HepG2 (cell line): ENCODE results near the gene GDA. TPM values are rescaled to one million over a fixed set of nuclear protein-coding genes. Genes with fewer than 3 reads are reported as not detected.

Source experiments
- CEBPB ChIP-seq: IDR thresholded peaks from 2 replicates; pipeline ENCODE4 v1.6.1; 2011; ENCODE audit warnings: low read depth, low read length, improper control_type of control experiment, borderline replicate concordance
- CREB1 ChIP-seq, 2 experiments: fragments of 450-650 bp in 1 of 2; IDR thresholded peaks; 2 replicates each; pipeline ENCODE4 v1.6.1; 2016 to 2017; ENCODE audit warnings: control low read depth in 1 of 2, mild to moderate bottlenecking in 1 of 2, missing compliant biosample characterization in 1 of 2, missing genetic modification characterization in 1 of 2
- ETV6 ChIP-seq: sonication (generic); formaldehyde crosslinking; conservative IDR thresholded peaks from 2 replicates; pipeline ENCODE4 v1.4.0; 2020; ENCODE audit warnings: missing genetic modification reagents
- HDAC2 ChIP-seq: sonication (generic); formaldehyde crosslinking; IDR thresholded peaks from 2 replicates; pipeline ENCODE4 v1.4.0; 2020; ENCODE audit warnings: missing genetic modification reagents
- IRF2 ChIP-seq: IDR thresholded peaks from 2 replicates; pipeline ENCODE4 v1.6.1; 2018; ENCODE audit warnings: missing genetic modification reagents, missing compliant biosample characterization
- JUNB ChIP-seq: sonication (generic); formaldehyde crosslinking; IDR thresholded peaks from 2 replicates; pipeline ENCODE4 v1.8.0; 2022; ENCODE audit warnings: missing genetic modification reagents, mild to moderate bottlenecking, borderline replicate concordance
- NKX3-1 ChIP-seq: sonication (generic); formaldehyde crosslinking; IDR thresholded peaks from 2 replicates; pipeline ENCODE4 v1.5.0; 2020; ENCODE audit warnings: missing genetic modification reagents
- PAWR ChIP-seq: sonication (generic); formaldehyde crosslinking; IDR thresholded peaks from 2 replicates; pipeline ENCODE4 v1.4.0; 2020; ENCODE audit warnings: missing genetic modification reagents, mild to moderate bottlenecking, borderline replicate concordance
- RAD21 ChIP-seq: fragments of 450-650 bp; formaldehyde crosslinking; IDR thresholded peaks from 2 replicates; pipeline ENCODE4 v1.5.0; 2020; ENCODE audit warnings: mild to moderate bottlenecking
- RBAK ChIP-seq: sonication (generic); formaldehyde crosslinking; IDR thresholded peaks from 2 replicates; pipeline ENCODE4 v1.5.1; 2020; ENCODE audit warnings: mild to moderate bottlenecking, missing genetic modification reagents
- SMAD9 ChIP-seq: sonication (generic); formaldehyde crosslinking; IDR thresholded peaks from 2 replicates; pipeline ENCODE4 v1.5.1; 2020; ENCODE audit warnings: mild to moderate bottlenecking, missing genetic modification reagents
- ZBTB7A ChIP-seq: sonication (generic); formaldehyde crosslinking; IDR thresholded peaks from 2 replicates; pipeline ENCODE4 v1.8.0; 2022; ENCODE audit warnings: mild to moderate bottlenecking, missing genetic modification reagents
- ZNF234 ChIP-seq: sonication (generic); formaldehyde crosslinking; conservative IDR thresholded peaks from 2 replicates; pipeline ENCODE4 v1.5.1; 2020; ENCODE audit warnings: mild to moderate bottlenecking, missing genetic modification reagents
- ZNF766 ChIP-seq: sonication (generic); formaldehyde crosslinking; IDR thresholded peaks from 2 replicates; pipeline ENCODE4 v1.5.0; 2020; ENCODE audit warnings: missing genetic modification reagents, borderline replicate concordance
- polyA plus RNA-seq, 8 experiments: library from polyadenylated mRNA; depleted of rRNA in 3 of 8; stranded (reverse) in 7 of 8; unstranded in 1 of 8; fragments of >200 nt; fragmentation: Illumina TruSeq in 4 of 8; extraction: Trizol in 4 of 8; gene quantifications; 2 replicates each; pipeline versions ENCODE4 v1.2.1 to v1.2.3, GENCODE V29; 2011 to 2016; ENCODE audit warnings: low read depth in 4 of 8, missing spikeins in 1 of 8, mixed read lengths in 1 of 8; ENCODE audit not compliant: insufficient read depth in 1 of 8
- total RNA-seq, 5 experiments: library from RNA; depleted of rRNA; stranded (reverse); fragments of >200 nt; fragmentation: Illumina TruSeq; extraction: Trizol; gene quantifications; 2 replicates each; pipeline ENCODE4 v1.2.3, GENCODE V29; 2016; ENCODE audit warnings: low read depth in 1 of 5
- TF ChIP-seq, protein P1 (sequence below), 2 experiments: sonication (generic) in 1 of 2; formaldehyde crosslinking in 1 of 2; IDR thresholded peaks; 2 replicates each; pipeline versions ENCODE4 v1.5.1 to v1.6.1; 2011 to 2020; ENCODE audit warnings: borderline replicate concordance in 1 of 2, low read depth in 1 of 2, low read length in 1 of 2, mild to moderate bottlenecking in 1 of 2, missing genetic modification reagents in 1 of 2, moderate library complexity in 1 of 2
- TF ChIP-seq, protein P2 (sequence below): sonication (generic); formaldehyde crosslinking; IDR thresholded peaks from 2 replicates; pipeline ENCODE4 v1.8.1; 2023; ENCODE audit warnings: mild to moderate bottlenecking, missing genetic modification reagents

Gene GDA
- total and polyA plus RNA-seq, 2 of the 13 experiments (the other 11 are each of a cell fraction or from before 2014, with no cell fraction given) = 0.15 to 0.99 TPM

DNA sequence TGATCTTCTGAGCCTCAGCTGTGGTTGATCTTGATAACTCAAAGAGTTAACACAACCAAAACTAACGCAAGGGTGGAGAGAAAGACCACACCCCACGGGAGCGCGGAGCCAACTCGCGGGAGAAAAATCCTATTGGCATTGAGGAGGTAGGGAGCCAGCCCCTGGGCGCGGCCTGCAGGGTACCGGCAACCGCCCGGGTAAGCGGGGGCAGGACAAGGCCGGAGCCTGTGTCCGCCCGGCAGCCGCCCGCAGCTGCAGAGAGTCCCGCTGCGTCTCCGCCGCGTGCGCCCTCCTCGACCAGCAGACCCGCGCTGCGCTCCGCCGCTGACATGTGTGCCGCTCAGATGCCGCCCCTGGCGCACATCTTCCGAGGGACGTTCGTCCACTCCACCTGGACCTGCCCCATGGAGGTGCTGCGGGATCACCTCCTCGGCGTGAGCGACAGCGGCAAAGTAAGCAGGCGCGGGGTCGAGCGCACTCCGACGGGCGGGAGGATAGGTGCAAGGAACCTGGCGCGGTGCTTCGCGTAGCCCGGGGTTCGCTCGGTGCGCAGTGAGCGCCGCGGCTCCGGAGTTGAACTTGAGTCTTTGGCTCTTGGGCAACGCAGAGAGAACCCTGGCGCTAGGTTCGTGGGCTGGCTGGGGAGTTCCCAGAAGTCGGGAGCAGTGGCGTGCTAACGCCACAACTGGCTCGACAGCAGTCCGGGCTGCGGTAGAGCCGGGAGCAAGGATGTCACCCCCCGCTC is at the start of gene GDA (continued):
- TF ChIP-seq ETV6 (CRISPR knock-in tag) (peak; percentile 62; the same call in 1 of the 2 replicates), RBAK (CRISPR knock-in tag) (no peak), NKX3-1 (CRISPR knock-in tag) (peak; percentile 83; the same call in 1 of the 2 replicates), HDAC2 (CRISPR knock-in tag) (peak; percentile 53; the same call in 1 of the 2 replicates), ZNF234 (CRISPR knock-in tag) (0 out of 2 replicates have a peak, but pooled peaks have one; percentile 59), SMAD9 (CRISPR knock-in tag) (no peak), RAD21 (CRISPR knock-in tag) (peak; percentile 29; the same call in 1 of the 2 replicates), IRF2 (CRISPR knock-in tag) (no peak; the same call in 1 of the 2 replicates), ZBTB7A (CRISPR knock-in tag) (peak; percentile 39; the same call in 1 of the 2 replicates), CEBPB (no peak), ZNF766 (CRISPR knock-in tag) (peak; percentile 83; the same call in 1 of the 2 replicates), CREB1 (IDR thresholded peaks at IDR 0.05) (no peak), CREB1 (CRISPR knock-in tag; IDR thresholded peaks at IDR 0.05) (no peak), PAWR (no peak), JUNB (CRISPR knock-in tag) (no peak)
- TF ChIP-seq, protein P1, sequence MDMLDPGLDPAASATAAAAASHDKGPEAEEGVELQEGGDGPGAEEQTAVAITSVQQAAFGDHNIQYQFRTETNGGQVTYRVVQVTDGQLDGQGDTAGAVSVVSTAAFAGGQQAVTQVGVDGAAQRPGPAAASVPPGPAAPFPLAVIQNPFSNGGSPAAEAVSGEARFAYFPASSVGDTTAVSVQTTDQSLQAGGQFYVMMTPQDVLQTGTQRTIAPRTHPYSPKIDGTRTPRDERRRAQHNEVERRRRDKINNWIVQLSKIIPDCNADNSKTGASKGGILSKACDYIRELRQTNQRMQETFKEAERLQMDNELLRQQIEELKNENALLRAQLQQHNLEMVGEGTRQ (IDR thresholded peaks at IDR 0.05; ENCODE audit: low read depth, low read length) = no peak
- TF ChIP-seq, protein P1 (CRISPR knock-in tag; IDR thresholded peaks at IDR 0.05; ENCODE audit: borderline replicate concordance) = 0 out of 2 replicates have a peak, but pooled peaks have one; percentile 19
- TF ChIP-seq, protein P2, sequence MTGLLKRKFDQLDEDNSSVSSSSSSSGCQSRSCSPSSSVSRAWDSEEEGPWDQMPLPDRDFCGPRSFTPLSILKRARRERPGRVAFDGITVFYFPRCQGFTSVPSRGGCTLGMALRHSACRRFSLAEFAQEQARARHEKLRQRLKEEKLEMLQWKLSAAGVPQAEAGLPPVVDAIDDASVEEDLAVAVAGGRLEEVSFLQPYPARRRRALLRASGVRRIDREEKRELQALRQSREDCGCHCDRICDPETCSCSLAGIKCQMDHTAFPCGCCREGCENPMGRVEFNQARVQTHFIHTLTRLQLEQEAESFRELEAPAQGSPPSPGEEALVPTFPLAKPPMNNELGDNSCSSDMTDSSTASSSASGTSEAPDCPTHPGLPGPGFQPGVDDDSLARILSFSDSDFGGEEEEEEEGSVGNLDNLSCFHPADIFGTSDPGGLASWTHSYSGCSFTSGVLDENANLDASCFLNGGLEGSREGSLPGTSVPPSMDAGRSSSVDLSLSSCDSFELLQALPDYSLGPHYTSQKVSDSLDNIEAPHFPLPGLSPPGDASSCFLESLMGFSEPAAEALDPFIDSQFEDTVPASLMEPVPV = 0 out of 2 replicates have a peak, but pooled peaks have one; percentile 55
